GM19351 (cell line): ENCODE data around the gene NCOA1.
"Not testable (repeated sequence)": the region's sequence is repeated elsewhere in the genome, so short reads cannot be mapped to it uniquely, and the experiment has no call there.

Experiments used
- ATAC-seq: cut with Tn5 transposase; IDR thresholded peaks from one replicate; pipeline ENCODE4 v1.9.1; 2021; ENCODE audit warnings: mild to moderate bottlenecking, moderate library complexity; ENCODE audit not compliant: unreplicated experiment

NCOA1 gene

DNA sequence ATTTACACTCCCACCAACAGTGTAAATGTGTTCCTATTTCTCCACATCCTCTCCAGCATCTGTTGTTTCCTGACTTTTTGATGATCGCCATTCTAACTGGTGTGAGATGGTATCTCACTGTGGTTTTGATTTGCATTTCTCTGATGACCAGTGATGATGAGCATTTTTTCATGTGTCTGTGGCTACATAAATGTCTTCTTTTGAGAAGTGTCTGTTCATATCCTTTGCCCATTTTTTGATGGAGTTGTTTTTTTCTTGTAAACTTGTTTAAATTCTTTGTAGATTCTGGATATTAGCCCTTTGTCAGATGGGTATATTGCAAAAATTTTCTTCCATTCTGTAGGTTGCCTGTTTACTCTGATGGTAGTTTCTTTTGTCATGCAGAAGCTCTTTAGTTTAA, 41.0 kb downstream of the NCOA1 start:
- not testable (repeated sequence) for ATAC-seq

DNA sequence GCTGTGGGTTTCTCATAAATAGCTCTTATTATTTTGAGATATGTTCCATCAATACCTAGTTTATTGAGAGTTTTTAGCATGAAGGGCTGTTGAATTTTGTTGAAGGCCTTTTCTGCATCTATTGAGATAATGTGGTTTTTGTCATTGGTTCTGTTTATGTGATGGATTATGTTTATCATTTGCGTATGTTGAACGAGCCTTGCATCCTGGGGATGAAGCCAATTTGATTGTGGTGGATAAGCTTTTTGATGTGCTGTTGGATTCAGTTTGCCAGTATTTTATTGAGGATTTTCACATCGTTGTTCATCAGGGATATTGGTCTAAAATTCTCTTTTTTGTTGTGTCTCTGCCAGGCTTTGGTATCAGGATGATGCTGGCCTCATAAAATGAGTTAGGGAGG, 42.5 kb downstream of the NCOA1 start:
- ATAC-seq = not testable (repeated sequence)

DNA sequence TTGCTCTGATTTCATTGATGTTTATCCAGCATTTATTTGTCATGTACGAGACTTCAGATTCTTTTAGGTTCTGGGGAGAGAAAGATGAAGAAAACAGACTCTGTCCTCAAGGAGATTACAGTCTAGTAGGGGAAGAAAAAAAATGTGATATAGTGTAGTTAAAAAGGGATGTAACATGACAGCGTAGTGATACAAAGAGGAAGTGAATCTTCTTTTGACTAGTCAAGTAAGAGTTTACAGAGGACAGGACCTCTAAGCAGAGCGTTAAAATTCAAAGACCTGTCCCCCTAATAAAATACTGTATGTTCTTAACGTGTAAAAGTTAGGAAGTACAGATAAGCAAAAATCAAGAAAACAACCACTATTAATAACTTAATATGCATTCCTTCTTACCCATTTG, 47.7 kb downstream of the NCOA1 start:
- no peak for ATAC-seq

DNA sequence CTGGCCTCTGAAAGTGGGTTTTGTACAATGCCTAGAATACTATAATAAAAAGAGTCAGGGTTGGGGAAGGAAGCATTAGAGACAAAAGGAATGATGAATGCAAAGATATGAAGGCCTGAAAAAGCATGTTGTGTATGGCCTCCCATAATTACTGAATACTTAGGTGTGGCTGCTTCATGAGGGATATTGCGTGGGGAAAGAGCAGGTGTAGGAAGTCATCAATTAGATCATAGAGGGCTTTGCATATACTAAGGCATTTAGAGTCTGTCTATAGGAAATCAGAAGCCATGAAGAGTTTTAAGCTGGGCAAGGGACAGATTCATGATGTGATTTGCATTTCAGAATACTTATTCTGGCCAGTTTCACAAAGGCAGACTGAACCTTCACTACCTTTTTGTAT, 48.2 kb downstream of the NCOA1 start:
- no peak for ATAC-seq

DNA sequence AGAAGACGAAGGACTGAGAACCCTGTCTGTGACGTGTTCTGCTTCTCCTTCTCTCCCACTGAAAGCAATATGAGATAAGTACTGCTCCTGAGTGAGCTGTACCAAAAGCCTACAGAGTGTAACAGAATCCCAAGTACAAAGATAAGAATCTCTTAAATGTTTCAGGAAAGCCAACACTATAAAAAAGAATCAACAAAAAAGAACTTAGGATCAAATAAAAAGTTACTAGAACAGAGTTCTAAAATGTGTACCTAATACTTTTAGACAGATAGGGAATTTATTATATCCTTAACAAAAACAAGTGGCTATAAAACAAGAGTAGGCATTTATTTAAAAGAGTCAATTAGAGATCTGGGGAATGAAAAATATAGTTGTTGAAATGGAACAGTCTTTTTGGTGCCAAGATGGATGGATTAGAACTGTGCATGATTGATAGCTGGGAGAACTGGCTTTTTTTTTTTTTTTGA, 49.0 kb downstream of the NCOA1 start:
- no peak for ATAC-seq

DNA sequence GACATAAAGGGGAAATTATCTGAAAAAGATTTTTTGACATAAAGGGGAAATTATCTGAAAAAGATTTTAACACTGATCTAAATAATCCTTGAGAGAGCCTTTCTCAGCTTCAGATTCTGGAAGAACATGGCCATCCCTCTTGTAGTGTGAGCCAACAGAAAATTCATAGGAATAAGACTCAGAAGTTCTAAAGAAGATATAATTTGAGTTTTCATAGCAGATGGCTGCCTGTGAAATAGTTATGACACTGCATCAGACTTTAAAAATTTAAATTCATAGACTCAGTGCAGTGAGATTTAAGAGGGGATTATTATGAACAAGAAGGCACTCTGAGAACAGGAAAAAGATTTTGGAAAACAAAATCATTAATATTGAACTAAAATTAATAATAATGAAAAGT, 50.6 kb downstream of the NCOA1 start:
- no peak for ATAC-seq

DNA sequence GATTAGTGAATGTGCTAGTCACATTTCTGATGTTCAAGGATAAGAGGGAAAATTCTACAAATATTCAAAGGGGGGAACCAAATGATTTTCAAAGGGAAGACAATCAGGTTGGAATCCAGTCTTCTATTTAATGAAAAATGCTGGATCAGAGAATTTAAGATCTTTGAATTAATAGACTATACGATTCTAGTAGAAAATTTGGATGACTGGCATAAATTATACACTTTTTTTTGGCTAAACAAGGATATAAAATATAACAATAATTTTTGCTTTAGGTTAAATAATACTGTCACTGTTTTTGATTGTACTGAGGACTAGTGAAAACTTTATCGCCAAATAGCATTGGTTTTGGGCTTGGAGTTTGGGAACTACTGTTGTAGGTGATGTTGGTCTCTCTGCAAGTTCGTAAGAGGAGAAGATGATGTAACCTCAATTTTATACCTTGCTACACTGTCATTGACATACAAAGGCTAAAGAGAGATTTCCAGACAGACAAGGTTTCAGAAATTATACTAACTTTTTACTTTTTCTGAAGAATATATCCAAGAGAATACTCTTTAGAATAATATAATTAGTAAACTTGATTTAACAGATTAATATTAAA, 51.3 kb downstream of the NCOA1 start:
- no peak for ATAC-seq

DNA sequence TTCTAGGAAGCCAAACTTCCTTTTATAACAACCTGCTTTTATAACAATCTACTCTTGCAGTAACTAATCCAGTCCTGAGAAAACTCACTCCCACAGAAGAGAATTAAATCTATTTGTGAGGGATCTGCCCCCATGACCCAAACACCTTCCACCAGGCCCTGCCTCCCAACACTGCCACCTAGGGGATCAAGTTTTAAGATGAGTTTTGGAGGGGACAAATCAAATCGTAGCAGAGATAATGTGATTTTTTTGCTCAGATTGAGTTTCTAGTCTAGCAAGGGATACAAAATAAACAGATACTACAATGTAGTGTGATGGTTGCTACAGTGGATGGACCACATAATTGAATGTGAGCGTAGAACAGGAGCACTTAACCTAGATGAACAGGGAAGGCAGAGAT, 52.2 kb downstream of the NCOA1 start:
- no peak for ATAC-seq

DNA sequence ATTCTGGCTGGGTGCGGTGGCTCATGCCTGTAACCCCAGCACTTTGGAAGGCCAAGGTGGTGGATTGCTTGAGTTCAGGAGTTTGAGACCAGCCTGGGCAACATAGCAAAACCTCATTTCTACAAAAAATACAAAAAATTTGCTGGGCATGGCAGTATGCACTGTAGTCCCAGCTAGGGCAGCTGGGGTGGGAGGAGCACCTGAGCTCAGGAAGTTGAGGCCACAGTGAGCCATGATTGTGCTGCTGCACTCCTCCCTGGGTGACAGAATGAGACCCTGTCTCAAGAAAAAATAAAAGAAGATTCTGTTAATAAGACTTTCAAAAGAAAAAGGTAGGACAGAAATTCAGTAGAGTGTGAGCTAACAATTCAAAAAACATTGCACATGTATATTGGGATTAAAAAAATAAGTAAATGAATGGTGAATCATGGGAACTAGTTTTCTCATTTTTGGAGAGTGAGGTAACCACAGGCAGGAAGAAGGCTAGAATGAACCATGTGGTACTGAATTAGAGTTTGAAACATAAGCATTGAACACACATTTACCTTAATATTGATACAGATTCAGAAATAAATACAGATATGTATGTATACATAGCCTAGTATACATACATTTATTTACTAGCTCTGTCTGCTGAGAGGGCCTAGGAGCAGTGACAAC, 53.5 kb downstream of the NCOA1 start:
- ATAC-seq = no peak

DNA sequence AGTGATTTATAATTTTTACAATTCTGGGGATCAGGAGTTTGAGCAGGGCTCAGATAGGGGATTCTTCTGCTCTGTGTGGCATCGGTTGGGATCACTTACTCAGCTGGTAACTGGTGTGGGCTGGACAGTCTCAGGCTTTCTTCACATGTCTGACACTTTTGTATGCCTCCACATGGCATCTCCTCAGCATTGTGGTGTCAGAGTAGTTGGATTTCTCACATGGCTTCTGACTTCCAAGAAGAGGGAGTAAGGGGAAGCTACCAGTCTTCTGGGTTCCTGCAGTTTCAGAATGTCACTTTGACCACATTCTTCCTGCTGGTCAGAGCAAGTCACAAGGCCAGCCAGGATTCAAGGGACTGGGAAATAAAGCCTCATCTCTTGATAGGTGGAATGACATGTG, 55.6 kb downstream of the NCOA1 start:
- no peak for ATAC-seq

DNA sequence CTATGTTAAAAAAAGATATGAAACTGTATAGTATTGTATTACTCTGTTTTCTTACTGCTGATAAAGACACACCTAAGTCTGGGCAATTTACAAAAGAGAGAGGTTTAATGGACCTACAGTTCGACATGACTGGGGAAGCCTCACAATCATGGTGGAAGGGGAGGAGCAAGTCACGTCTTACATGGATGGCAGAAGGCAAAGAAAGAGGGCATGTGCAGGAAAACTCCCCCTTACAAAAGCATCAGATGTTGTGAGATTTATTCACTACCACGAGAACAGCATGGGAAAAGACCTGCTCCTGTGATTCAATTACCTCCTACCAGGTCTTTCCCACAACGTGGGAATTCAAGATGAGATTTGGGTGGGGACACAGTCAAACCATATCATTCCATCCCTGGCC, 57.0 kb downstream of the NCOA1 start:
- ATAC-seq = no peak

DNA sequence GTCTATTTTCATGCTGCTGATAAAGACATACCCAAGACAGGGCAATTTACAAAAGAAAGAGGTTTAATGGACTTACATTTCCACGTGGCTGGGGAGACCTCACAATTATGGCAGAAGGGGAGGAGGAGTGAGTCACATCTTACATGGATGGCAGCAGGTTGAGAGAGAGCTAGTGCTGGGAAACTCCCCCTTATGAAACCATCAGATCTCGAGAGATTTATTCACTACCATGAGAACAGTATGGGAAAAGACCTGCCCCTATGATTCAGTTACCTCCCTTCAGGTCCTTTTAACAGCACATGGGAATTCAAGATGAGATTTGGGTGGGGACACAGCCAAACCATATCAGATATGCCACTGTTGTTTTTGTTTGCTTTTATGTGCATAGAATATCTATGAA, 59.2 kb downstream of the NCOA1 start:
- ATAC-seq = not testable (repeated sequence)

DNA sequence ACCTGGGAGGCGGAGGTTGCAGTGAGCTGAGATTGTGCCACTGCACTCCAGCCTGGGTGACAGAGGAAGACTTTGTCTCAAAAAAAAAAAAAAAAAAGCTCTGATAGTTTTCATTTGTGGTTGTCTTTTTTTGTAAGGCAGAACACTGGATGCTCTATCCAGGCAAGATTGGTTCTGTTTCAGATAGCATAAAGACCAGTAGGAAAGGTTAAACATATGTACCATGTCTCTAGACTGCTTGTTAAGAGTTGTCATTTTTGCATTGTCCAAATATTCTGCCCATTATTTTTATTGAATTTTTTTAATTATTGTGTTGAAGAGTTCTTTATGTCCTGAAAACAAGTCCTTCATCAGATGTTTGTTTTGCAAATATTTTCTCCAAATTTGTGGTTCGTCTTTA, 60.0 kb downstream of the NCOA1 start:
- ATAC-seq = no peak

DNA sequence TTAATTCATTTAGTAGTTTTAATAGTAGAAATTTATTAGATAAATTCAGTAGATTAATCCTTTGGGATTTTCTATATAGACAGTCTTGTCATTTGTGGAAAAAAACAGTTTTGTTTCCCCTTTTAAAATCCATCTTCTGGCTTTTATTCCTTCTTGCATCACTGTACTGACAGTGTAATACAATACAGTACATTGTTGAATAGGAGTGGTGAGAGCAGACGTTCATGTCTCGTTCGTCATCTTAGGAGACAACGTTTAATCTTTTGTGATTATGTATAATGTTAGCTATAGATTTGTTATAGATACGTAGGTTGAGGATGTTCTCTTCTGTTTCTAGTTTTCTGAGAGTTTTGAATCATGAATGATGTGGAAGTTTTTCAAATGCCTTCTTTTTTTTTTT, 61.8 kb downstream of the NCOA1 start:
- no peak for ATAC-seq

DNA sequence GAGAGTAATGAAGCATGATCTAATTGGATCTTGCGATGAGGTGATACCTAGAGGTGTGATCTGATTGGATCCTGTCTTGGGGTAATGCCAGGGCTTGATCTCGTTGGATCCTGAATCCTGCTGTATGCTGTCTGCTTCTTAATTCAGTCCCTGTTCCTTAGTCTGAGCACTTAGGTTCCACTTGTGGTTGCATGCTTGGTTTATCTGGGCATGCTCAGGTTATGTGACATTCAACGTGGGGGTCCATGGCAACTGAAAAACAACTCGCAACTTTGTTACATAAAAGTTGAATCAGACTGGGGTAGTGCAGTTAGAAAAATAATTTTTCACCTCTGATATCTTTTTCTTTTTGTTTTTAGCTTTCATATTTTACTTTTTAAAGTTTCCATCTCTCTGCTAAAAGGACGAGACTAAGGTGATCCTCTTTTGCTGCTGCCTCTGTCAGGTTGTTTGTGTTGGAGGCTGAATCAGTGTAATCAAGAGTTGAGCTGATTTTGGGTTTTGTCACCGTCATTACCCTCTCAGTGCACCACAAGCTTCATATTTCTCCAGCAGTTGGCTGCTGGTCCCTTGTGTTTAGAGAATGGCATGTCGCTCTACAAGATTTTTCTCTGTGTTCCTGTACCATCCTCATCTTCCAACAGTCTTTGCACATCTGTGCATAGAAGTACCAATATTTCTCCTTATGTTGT, 67.9 kb downstream of the NCOA1 start:
- no peak for ATAC-seq

DNA sequence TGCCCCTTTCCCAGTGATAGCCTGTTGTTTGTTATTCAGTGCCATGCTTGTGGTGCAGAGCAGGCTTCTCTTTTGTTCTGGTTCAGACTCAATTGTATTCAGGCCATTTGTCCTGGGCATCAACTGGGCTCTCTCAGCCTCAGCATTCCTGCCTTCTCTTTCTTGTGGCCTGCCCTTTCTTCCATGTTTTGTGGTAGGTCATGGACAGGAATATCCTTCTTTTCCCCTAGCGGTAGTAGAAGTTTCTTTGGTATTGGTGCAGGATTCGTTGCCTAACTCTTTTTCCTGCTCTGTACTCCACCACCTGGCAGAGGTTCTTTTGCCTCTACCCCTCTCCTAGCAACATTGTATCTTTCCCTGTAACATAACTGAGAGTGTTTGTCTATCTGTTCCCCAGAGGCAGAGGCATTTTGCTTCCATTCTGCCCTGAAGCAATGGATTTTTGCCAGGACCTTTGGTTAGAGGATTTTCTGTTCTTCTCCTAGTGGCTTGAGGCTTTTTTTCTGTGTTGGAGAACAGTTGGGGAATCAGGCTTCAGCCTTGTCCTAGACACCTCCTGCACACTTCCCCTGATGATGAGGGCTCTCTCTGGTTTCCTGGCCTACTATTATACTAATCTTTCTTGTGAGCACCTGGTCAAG, 68.5 kb downstream of the NCOA1 start:
- ATAC-seq = no peak

DNA sequence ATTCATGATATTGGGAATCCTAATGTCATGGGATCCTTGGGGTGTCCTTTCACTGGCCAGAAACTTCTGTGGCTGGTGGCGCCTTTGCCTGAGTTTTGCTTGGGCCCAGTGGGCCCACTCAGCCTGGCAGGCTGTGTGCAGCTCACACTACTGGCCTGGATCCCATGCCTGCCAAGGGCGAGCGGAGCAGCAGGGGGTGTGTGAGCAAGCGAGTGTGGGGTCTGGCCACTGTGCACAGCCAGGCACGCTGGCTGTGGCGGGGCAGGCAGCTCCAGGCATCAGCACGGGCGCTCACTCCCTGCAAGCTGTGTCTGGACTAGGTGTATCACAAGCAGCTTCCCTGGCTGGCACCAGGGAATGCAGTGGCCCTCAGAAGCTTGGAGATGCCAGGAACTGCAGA, 74.5 kb downstream of the NCOA1 start:
- no peak for ATAC-seq

DNA sequence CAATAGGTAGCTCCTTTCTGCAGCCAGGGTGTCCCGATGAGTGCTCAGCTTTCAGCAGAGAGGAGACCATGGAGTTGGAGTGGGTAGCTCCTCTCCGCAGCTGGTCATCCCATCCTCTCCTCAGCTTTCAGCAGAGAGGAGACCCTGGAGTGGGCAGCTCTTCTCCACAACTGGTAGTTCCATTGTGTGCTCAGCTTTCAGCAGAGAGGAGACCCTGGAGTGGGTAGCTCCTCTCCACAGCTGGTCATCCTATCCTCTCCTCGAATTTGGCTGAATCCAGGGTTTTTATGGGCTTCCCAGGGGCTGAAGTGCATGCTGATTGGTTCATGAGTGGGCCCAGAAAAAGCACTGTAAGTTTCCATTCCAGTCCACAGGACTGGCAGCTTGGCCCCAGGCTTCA, 75.2 kb downstream of the NCOA1 start:
- no peak for ATAC-seq

DNA sequence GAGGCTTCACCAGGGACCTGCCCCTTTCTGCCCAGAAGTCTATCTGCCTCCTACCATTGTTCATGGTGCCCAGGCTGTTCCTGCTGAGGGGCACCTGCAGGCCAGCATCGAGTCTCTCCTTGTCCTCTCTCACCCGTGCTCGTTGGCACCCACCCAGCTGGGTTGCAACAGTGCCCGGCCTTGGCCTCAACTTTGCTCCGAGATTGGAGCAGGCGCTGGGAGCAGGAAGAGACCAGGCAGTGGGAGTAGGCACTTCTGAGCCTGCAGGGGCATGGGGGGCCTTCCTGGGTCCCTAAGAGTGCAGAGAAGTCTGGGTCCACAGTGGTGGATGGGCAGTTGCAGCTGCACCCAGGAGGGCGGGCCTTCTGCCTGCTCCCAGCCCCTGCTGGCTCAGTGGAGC, 75.6 kb downstream of the NCOA1 start:
- no peak for ATAC-seq

DNA sequence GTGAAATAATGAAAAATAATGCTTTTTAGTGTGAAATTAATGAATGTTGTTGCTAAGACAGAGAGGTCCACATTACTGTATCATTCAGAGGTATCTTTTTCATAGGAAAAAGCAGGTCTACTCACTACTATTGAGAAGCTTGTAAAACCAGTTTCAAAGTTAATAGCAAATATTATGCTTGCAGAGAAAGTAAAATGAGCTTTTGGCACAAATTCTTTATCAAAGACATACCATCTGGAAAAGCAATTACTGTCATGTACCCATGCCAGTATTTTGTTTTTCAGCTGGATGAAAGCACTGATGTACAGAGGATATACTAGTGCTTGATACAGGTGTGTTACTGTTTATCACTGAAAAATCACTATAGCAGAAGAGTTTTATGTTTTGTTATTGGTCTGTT, 77.5 kb downstream of the NCOA1 start:
- ATAC-seq = no peak

DNA sequence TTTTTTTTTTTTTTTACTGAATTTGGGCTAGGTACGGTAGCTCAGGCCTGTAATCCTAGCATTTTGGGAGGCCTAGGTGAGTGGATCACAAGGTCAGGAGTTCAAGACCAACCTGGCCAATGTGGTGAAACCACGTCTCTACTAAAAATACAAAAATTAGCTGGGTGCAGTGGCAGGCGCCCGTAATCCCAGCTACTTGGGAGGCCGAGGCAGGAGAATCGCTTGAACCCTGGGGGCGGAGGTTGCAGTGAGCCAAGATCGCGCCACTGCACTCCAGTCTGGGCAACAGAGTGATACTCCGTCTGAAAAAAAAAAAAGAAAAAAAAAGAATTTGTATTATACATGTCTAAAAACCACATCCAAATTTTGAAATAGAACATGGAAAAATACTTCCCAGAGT, 78.5 kb downstream of the NCOA1 start:
- ATAC-seq = not testable (repeated sequence)

DNA sequence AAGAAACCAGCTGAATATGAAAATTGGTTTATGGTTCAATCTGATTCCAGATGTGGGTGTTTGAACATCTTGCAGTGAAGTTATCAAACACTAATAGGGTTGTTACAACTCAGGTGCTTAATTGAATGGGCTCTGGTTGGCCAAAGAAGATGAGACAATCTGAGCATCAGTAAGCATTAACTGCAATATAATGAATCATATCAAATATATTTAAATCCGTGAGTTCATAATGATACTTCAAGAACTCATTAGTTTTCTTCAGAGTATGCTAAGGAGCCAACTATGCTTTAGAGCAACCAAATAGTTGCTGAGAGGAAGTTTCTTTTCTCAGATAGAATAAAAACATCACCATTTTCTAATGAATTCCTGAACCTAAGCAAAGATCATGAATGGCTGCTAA, 79.2 kb downstream of the NCOA1 start:
- ATAC-seq = no peak
